Activated naive CD8-positive, alpha-beta T cell treated with anti-CD3 and anti-CD28 coated beads, Interleukin-2, amount 10 ng/mL, durations not matched to agents 7 days and 5 days (primary cell): ENCODE results near the gene DEAF1. TPM values are rescaled to one million over a fixed set of nuclear protein-coding genes. Genes with fewer than 3 reads are reported as not detected.
A peak's percentile ranks its signal among the peaks of the same experiment; 100 is the strongest.
"Not testable (repeated sequence)": the region's sequence is repeated elsewhere in the genome, so short reads cannot be mapped to it uniquely, and the experiment has no call there.

Experiments used
- ATAC-seq: fragments of 150-1000 bp; cut with Tn5 transposase; one replicate; pipeline ENCODE4 v1.10.0; 2021; ENCODE audit warnings: low read depth, moderate library complexity
- POLR2A ChIA-PET: fragments of 350-600 bp; sonication (Branson Sonifier 250); formaldehyde crosslinking; loops from one replicate; lab custom pipeline; 2021; ENCODE audit warnings: antibody characterized with exemption; lab: Charles Lee
- DNase-seq: peaks from one replicate; pipeline ENCODE4 v3.0.0; 2021
- H3K27ac Mint-ChIP-seq: one replicate; pipeline ENCODE4 v1.8.0; 2022; ENCODE audit warnings: mild to moderate bottlenecking, mixed read lengths
- H3K27me3 Mint-ChIP-seq: one replicate; pipeline ENCODE4 v1.8.0; 2022; ENCODE audit warnings: mild to moderate bottlenecking, moderate library complexity, mixed read lengths
- H3K36me3 Mint-ChIP-seq: one replicate; pipeline ENCODE4 v1.8.0; 2021; ENCODE audit warnings: mild to moderate bottlenecking, mixed read lengths
- H3K4me1 Mint-ChIP-seq: one replicate; pipeline ENCODE4 v1.8.0; 2021; ENCODE audit warnings: mixed read lengths
- H3K4me3 Mint-ChIP-seq: one replicate; pipeline ENCODE4 v1.8.0; 2022; ENCODE audit warnings: mild to moderate bottlenecking, moderate library complexity, mixed read lengths
- H3K9me3 Mint-ChIP-seq: one replicate; pipeline ENCODE4 v1.8.0; 2021; ENCODE audit warnings: mixed read lengths
- total RNA-seq, 2 experiments: library from RNA; stranded (reverse); gene quantifications; one replicate each; pipeline ENCODE4 v1.2.3, GENCODE V29; 2021

The DEAF1 gene, protein sequence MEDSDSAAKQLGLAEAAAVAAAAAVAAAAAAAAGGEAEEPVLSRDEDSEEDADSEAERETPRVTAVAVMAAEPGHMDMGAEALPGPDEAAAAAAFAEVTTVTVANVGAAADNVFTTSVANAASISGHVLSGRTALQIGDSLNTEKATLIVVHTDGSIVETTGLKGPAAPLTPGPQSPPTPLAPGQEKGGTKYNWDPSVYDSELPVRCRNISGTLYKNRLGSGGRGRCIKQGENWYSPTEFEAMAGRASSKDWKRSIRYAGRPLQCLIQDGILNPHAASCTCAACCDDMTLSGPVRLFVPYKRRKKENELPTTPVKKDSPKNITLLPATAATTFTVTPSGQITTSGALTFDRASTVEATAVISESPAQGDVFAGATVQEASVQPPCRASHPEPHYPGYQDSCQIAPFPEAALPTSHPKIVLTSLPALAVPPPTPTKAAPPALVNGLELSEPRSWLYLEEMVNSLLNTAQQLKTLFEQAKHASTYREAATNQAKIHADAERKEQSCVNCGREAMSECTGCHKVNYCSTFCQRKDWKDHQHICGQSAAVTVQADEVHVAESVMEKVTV
- total RNA-seq, result 10 to 100 TPM; 33.1 to 36.0 TPM

DNA sequence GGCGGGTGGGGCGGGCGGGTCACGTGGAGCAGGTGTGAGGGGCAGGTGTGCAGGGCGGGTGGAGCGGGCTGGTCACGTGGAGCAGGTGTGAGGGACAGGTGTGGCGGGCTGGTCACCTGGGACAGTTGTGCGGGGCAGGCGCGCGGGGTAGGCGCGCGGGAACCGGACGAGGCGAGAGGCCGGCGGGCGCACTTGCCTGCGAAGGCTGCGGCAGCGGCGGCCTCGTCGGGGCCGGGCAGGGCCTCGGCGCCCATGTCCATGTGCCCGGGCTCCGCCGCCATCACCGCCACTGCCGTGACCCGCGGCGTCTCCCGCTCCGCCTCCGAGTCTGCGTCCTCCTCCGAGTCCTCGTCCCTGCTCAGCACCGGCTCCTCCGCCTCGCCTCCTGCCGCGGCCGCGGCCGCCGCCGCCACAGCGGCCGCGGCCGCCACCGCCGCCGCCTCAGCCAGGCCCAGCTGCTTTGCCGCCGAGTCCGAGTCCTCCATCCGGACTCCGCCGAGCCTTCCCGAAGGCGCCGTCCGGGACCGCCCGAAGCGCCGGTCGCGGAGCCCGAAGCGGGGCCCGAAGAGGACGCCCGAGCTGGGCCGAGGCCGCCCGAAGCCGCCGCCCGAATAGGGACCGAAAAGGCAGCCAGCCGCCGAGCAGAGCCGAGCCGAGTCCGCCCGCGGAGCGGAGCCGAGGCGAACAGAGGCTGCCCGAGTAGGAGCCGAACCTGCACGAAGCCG is at the start of gene DEAF1:
TSS of gene DEAF1 (minus strand) at position 660 of the 725 bp plus-strand sequence. CDS start at position 485, 175 bp downstream.
- Mint-ChIP-seq H3K4me3 (peak within 1 kb of the TSS; percentile 89), H3K36me3 (peaks cover 2% of the 10 kb centered on the region), H3K27me3 (no peaks in the 10 kb centered on the region), H3K27ac (peak within 1 kb of the TSS; percentile 94), H3K4me1 (peaks cover 42% of the 10 kb centered on the region), H3K9me3 (no peaks in the 10 kb centered on the region)
- POLR2A ChIA-PET, result interaction anchor here (0.6 to 3.9 kb wide), 14 partner anchors 8 to 623 kb away, joined by 3 to 24 read pairs (median 4); partner anchors contain the start of gene IRF7
- DNase-seq (peak; percentile 99), ATAC-seq (peak; percentile 85)

DNA sequence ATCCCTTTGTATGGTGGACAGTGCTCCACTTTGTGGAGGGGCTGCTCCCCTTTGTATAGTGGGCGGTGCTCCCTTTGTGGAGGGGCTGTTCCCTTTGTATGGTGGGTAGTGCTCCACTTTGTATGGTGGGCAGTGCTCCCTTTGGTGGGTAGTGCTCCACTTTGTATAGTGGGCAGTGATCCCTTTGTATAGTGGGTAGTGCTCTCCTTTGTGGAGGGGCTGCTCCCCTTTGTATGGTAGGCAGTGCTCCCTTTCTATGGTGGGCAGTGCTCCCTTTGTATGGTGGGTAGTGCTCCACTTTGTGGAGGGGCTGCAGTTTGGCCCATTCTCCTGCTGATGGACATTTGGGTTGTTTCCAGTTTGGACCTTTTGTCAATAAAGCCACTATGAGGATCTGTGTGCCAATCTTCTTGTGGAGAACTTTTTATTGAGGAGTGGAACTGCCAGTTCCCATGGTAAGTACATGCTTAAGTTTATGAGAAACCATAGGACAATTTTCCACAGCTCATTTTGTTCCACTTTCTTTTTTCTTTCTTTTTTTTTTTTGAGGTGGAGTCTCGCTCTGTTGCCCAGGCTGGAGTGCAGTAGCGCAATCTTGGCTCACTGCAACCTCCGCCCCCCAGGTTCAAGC is 47.7 kb upstream of the DEAF1 start:
- ATAC-seq, result no peak
- H3K36me3 Mint-ChIP-seq, result no peaks in the 10 kb centered on the region
- no peak for DNase-seq
- H3K27ac Mint-ChIP-seq, result no peak overlapping the region
- POLR2A ChIA-PET, result no interaction called here
- H3K27me3 Mint-ChIP-seq, result peaks cover 8% of the 10 kb centered on the region
- H3K9me3 Mint-ChIP-seq, result no peaks in the 10 kb centered on the region
- H3K4me3 Mint-ChIP-seq, result no peak overlapping the region
- peaks cover 8% of the 10 kb centered on the region for H3K4me1 Mint-ChIP-seq

DNA sequence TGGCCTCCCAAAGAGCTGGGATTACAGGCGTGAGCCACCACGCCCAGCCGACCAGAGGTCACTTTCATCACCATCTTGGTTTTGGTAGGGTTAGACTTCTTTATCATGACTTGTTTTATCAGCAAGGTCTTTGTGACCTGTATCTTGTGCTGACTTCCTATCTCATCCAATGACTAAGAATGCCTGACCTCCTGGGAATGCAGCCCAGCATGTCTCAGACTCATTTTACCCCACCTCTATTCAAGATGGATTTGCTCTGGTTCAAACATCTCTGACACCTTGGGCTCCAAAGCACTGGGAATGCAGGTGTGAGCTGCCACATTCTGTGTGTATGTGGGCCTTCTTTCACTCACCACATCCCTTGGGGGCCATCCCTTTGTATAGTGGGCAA is 47.1 kb upstream of the DEAF1 start:
- H3K27me3 Mint-ChIP-seq, result peaks cover 8% of the 10 kb centered on the region
- POLR2A ChIA-PET, result no interaction called here
- no peak overlapping the region for H3K27ac Mint-ChIP-seq
- H3K36me3 Mint-ChIP-seq, result no peaks in the 10 kb centered on the region
- no peak overlapping the region for H3K4me3 Mint-ChIP-seq
- peaks cover 14% of the 10 kb centered on the region for H3K4me1 Mint-ChIP-seq
- no peak for ATAC-seq
- H3K9me3 Mint-ChIP-seq, result no peaks in the 10 kb centered on the region
- DNase-seq, result no peak

DNA sequence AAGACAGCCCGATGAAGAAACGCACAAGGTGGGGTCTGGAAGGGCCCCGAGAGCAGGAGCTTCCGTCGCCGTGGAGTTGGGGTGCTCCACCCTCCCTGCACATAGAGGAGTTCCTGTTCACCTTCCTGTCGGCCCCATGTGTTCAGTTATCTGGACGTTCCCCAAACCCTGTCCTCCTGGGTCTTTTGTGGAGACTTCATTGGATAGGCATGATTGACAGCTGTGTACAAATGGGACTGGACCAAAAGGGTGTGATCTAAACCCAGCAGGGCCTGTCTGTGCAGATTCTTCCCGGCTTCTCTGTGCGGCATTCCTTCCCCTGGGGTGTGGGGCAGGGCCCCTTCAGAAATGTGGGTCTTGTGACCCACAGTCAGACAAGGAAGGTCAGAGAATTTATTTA is 42.9 kb upstream of the DEAF1 start:
- H3K4me1 Mint-ChIP-seq, result peaks cover 15% of the 10 kb centered on the region
- peak; percentile 33 for DNase-seq
- POLR2A ChIA-PET, result interaction anchor here (0.6 to 1.3 kb wide), 5 partner anchors 9 to 313 kb away, joined by 3 to 4 read pairs (median 3); partner anchors contain the start of genes IRF7 and TALDO1
- H3K36me3 Mint-ChIP-seq, H3K9me3 Mint-ChIP-seq, H3K27me3 Mint-ChIP-seq: not testable (repeated sequence)
- H3K4me3 Mint-ChIP-seq, result peak overlapping the region; percentile 65
- ATAC-seq, result peak; percentile 53
- H3K27ac Mint-ChIP-seq, result peak overlapping the region; percentile 68

DNA sequence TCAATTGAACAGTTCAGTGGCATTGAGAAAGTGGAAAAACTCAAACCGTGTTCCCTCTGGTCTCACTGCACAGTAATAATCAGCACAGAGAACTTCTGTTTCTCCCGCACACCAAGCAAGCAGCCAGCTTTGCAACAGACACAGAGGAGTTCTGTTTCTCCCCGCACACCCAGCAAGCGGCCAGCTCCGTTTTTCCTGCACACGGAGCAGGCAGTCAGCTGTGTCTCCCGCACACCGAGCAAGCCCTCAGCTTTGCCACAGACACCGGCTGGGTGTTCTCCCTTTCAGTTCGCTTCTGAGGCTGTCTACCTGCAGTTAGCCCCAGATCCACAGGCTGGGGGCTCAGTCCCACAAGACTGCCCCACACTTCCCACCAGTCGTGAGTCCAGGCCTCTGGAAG is 42.3 kb upstream of the DEAF1 start:
- peaks cover 8% of the 10 kb centered on the region for H3K27me3 Mint-ChIP-seq
- POLR2A ChIA-PET, result interaction anchor here (0.7 to 1.3 kb wide), 4 partner anchors 9 to 121 kb away, joined by 3 to 4 read pairs (median 3); partner anchors contain the start of genes IRF7 and TALDO1
- H3K36me3 Mint-ChIP-seq, result no peaks in the 10 kb centered on the region
- H3K27ac Mint-ChIP-seq, result peak overlapping the region; percentile 68
- DNase-seq, result no peak
- H3K4me1 Mint-ChIP-seq, result peaks cover 15% of the 10 kb centered on the region
- peaks cover 2% of the 10 kb centered on the region for H3K9me3 Mint-ChIP-seq
- peak; percentile 41 for ATAC-seq
- H3K4me3 Mint-ChIP-seq, result peak overlapping the region; percentile 65

DNA sequence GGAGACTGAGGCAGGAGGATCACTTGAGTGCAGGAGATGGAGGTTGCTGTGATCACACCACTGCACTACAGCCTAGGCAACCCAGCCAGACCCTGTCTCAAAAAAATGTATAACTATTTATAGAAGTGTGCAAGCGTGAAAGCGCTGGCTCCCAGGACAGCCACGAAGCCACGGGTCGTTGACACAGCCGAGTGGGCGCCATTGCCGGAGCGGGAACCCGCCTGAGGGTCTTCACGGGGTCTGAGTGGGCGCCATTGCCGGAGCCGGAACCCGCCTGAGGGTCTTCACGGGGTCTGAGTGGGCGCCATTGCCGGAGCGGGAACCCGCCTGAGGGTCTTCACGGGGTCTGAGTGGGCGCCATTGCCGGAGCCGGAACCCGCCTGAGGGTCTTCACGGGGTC is 39.5 kb upstream of the DEAF1 start:
- not testable (repeated sequence) for H3K9me3 Mint-ChIP-seq, H3K36me3 Mint-ChIP-seq, H3K4me3 Mint-ChIP-seq, DNase-seq, H3K27me3 Mint-ChIP-seq, ATAC-seq, H3K27ac Mint-ChIP-seq
- H3K4me1 Mint-ChIP-seq, result peaks cover 15% of the 10 kb centered on the region
- POLR2A ChIA-PET, result interaction anchor here (0.6 kb wide), 1 partner anchor 132 kb away, joined by 3 read pairs; no protein-coding TSS in a partner anchor

DNA sequence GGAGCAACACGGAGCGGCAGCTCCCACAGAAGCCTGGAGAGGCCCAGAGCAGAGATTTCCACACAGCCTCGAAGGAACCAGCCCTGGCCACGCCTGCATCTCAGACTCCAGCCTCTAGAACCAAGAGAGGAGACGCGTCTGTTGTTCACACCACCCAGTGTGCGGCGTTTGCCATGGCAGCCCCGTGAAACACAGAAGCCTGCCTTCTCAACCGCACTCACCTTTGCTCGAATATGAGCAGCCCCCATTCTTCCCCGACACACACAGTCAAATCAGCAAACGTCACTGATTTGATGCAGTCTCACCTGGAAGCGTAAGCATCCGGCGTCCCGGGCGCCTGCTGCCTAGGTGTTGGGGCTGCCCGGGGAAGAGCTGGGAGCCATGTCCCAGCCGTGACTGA is 38.0 kb upstream of the DEAF1 start:
- H3K27me3 Mint-ChIP-seq, result peaks cover 4% of the 10 kb centered on the region
- no peak for ATAC-seq
- no peak overlapping the region for H3K27ac Mint-ChIP-seq
- peaks cover 2% of the 10 kb centered on the region for H3K9me3 Mint-ChIP-seq
- no peak overlapping the region for H3K4me3 Mint-ChIP-seq
- H3K36me3 Mint-ChIP-seq, result no peaks in the 10 kb centered on the region
- peaks cover 14% of the 10 kb centered on the region for H3K4me1 Mint-ChIP-seq
- POLR2A ChIA-PET, result no interaction called here
- DNase-seq, result no peak

DNA sequence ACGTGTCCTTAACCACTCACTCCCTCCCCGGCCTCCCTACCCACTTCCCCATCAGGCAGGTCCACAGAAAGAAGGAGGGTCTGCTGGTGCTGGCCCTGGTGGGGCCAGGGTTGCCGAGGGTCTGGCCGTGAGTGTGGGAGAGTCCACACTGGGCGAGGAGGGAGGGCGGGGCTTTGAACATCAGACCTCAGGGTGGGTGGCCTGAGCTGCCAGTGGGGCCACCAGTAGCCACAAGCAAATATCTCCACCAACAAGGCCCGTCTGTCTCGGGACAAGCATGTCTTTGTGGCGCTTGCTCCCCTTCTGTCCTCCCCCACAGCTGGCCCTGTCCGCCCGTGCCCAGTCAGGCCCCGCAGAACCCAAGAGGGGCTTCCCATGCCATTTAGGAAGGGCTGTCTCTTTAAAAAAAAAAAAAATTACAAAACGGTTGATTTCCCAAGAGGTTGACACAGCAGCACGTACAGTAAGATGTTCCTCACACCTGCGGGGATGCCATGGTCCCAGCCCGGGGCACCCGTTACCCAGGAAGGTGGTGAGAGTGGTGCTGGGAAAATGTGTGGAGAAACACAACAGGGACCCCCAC is 34.6 kb upstream of the DEAF1 start:
- no peaks in the 10 kb centered on the region for H3K27me3 Mint-ChIP-seq
- no peak for ATAC-seq
- H3K4me3 Mint-ChIP-seq, result no peak overlapping the region

DNA sequence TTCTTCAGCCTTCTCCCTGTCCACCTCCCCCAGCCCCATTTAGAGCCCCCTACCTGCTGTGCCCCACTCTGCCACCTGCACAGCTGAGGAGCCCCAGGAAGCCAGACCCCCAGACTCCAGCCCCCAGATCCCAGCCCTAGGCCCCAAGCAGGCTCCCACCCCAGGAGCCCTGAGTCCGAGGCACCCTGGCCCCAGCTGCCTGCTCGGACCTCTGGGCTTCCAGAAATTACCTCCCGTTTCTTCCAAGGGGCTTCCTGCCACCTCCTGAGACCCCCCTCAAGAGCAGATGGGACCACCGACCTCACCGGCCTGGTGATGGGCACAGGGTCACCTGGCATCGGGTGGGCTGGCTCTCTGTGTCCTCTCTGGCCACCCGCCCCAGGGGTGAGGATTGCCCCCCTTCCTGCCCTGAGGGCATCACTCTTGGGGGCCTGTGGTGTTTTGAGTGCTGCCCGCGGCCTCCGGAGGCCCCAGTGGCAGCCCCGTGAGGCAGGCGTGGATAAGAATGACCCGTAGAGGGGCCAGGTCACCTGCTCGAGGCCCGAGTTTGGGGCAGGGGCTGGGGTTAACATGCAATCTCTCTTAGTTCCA is 34.0 kb upstream of the DEAF1 start:
- H3K4me1 Mint-ChIP-seq, result peaks cover 5% of the 10 kb centered on the region
- no peaks in the 10 kb centered on the region for H3K36me3 Mint-ChIP-seq
- H3K27ac Mint-ChIP-seq, result no peak overlapping the region
- no peak for DNase-seq
- H3K4me3 Mint-ChIP-seq, result no peak overlapping the region
- POLR2A ChIA-PET, result interaction anchor here (0.6 to 0.7 kb wide), 2 partner anchors 19 to 49 kb away, joined by 3 read pairs; no protein-coding TSS in a partner anchor
- ATAC-seq, result no peak
- no peaks in the 10 kb centered on the region for H3K9me3 Mint-ChIP-seq
- peaks cover 2% of the 10 kb centered on the region for H3K27me3 Mint-ChIP-seq

More for the DNA sequence above, 34.6 kb upstream of the DEAF1 start:
- H3K4me1 Mint-ChIP-seq, result peaks cover 3% of the 10 kb centered on the region
- H3K27ac Mint-ChIP-seq, result no peak overlapping the region
- POLR2A ChIA-PET, result no interaction called here
- H3K36me3 Mint-ChIP-seq, result no peaks in the 10 kb centered on the region
- no peak for DNase-seq
- H3K9me3 Mint-ChIP-seq, result no peaks in the 10 kb centered on the region

DNA sequence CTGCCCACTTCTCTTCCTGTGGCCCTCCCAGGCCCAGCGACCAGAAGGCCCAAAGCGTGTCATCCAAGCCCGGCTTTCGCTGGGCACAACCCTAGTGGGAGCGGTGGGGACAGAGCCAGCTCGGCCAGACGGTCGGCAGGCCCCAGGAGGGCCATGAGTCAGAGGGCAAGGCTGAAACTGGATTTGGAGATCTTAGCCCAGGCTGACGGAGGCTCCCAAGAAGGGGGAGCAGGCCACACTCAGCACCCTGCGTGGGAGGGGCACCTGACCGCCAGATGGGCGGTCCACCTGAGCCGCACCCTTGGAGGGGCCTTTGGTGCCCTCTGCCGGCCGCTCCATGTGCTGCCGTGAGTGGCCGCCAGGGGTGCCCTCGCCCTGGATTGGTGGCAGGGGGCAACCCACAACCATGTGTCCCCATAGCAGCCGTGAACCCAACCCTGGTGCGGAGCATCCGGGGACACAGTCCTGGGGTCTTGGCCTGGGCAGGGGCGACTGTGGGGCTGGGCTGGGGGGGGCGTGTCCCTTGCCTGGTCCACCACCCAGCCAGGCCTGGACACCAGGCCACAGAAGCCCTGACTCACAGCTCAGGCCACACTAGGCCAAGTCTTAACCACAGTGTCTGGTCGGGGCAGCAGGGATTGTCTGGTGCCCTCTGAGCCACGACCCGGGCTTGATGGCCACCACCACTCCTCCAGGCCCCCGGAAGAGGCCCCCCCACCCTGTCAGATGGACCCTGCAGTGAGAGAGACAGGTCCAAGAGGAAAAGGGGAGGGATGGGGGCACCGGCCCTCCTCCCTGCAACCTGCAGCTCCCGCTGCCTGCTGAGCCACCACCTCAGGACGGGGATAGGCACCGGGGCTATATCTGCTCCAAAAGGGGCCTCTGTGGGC is 33.1 kb upstream of the DEAF1 start:
- peak; percentile 59 for ATAC-seq
- H3K27ac Mint-ChIP-seq, result no peak overlapping the region
- POLR2A ChIA-PET, result interaction anchor here (0.6 to 2.4 kb wide), 3 partner anchors 20 to 50 kb away, joined by 3 to 11 read pairs (median 3); no protein-coding TSS in a partner anchor
- DNase-seq, result peak; percentile 89
- peaks cover 3% of the 10 kb centered on the region for H3K27me3 Mint-ChIP-seq
- no peak overlapping the region for H3K4me3 Mint-ChIP-seq
- no peaks in the 10 kb centered on the region for H3K9me3 Mint-ChIP-seq
- H3K4me1 Mint-ChIP-seq, result peaks cover 9% of the 10 kb centered on the region
- H3K36me3 Mint-ChIP-seq, result no peaks in the 10 kb centered on the region

DNA sequence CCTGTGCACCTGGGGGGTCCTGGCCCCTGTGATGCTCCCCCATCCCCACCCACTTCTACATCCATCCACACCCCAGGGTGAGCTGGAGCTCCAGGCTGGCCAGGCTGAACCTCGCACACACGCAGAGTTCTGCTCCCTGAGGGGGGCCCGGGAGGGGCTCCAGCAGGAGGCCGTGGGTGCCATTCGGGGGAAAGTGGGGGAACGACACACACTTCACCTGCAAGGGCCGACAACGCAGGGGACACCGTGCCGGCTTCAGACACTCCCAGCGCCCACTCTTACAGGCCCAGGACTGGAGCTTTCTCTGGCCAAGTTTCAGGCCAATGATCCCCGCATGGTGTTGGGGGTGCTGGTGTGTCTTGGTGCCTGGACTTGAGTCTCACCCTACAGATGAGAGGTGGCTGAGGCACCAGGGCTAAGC is 32.3 kb upstream of the DEAF1 start:
- no peak for DNase-seq
- Mint-ChIP-seq H3K36me3 (no peaks in the 10 kb centered on the region), H3K9me3 (no peaks in the 10 kb centered on the region), H3K4me1 (peaks cover 11% of the 10 kb centered on the region), H3K4me3 (no peak overlapping the region), H3K27me3 (peaks cover 4% of the 10 kb centered on the region), H3K27ac (no peak overlapping the region)
- POLR2A ChIA-PET, result interaction anchor here (1.1 to 2.4 kb wide), 6 partner anchors 21 to 221 kb away, joined by 3 to 18 read pairs (median 6); partner anchors contain the start of genes DEAF1, IRF7, RNH1 and TMEM80
- no peak for ATAC-seq
